HG03039 (cell line): ENCODE data around the gene WSCD2.

Experiments used
- ATAC-seq: cut with Tn5 transposase; IDR thresholded peaks from one replicate; pipeline ENCODE4 v1.9.1; 2021; ENCODE audit warnings: mild to moderate bottlenecking, moderate library complexity; ENCODE audit not compliant: unreplicated experiment

The WSCD2 gene

DNA sequence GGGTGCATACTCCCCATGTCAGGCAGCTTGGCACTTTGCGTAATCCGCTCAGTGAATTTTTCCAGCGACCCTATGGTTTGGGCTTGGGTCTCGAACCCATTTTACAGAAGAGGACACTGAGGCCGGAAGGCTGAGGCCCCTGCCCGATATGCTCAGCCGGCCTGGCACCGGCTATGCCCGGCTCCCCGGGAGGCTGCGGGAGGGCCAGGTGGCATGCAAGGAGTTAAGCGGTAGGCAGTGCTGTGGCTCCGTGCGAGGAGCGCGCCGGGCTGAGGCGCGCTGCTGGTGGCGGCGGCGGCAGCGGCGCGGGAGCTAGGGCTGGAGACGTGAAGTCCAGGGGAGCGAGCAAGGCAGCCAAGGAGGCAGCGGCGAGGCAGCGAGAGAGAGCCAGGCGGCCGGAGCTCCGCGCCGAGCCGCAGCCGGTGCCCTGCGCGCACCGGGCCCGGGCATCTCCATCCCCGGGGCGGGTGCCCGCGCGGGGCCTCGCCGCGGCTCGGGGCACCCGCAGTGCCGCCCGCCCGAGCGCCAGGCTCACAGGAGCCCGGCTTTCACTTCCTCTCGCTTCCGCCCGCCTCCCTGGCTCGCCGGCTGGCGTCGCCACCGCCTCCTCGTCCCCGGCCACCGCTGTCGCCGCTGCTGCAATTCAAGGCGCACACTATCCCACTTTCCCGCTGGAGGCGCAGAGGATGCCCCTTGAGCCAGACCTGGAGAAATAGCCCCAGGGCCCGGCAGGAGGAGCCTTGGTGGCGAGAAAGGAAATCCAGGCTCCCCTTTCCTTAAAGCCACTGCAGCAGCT lies at the start of gene WSCD2:
TSS of gene WSCD2 (plus strand) at position 272 of the 796 bp plus-strand sequence. CDS start 66,545 bp downstream, outside the sequence.
- ATAC-seq: no peak

DNA sequence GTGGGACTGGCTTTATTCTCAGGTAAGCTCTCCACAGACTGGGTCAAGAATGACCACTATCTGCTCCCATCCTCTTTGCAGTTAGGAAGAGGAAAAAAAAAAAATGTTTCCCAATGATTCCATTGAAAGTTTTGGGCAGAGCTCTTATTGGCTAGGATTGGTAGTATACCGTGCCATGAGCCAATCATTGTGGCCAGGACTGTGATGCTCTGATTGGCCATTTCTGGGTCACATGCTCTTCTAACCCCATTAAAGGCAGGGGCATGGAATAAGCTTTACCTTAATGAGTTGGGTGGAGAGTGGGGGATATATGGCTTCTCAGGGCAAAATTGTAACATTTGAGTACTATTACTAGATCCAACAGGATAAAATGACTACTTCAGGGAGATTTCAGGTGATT lies 49.4 kb upstream of the WSCD2 start:
- ATAC-seq: no peak

DNA sequence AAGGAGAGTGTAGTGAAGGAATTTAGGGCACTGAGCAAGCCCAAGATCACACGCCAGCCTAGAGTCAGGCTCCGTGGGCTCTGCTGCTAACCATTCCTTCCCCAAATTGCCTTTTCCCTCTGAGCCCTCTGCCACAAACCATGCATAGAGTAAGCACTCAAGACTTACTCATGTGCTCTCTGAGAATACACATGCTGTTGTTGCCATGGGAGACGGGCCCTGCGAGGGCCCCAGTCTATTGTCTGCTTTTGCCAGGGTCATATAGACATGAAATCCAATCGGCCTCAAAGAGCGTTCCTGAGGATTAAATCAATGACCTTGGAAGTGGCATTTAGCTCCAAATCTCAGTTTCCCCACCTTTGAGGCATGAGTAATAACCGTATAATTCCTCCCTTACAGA lies 48.7 kb upstream of the WSCD2 start:
- ATAC-seq: no peak

DNA sequence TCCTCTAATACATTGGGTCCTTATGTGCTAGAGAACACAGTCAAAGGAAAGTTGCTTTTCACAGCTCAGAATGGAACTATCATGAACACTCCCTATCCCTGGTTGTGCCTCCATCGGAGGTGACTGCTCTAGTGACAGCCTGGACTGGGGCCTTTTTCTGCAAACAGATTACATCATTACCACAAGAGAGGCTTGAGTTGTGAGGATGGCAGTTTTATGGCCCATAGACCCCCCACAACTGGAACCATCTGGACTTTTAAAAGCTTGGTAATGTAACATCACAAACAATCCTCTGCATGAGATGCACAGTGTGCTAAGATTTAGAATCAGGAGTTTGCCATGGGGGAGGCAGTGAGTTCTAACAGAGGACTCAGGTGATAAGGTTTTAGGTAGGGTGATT lies 46.6 kb upstream of the WSCD2 start:
- ATAC-seq: no peak

DNA sequence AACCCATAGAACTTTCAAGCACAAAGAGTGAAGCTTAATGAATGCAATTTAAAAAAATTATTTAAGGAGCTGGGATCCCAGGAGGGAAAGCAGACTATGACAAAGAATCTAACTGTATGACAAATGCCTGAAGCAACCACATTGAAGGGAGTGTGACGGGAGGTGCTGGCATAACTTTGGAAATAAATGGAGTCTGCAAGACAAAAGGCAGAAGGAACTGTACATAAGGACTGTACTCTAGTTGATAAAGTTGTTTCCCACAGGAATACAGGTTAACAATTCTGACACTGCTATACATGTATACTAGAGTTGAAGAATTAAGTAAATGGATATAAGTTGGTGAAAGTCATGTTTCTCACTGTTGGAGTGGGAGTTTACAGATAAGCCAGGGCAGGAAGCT lies 41.2 kb upstream of the WSCD2 start:
- ATAC-seq: no peak

DNA sequence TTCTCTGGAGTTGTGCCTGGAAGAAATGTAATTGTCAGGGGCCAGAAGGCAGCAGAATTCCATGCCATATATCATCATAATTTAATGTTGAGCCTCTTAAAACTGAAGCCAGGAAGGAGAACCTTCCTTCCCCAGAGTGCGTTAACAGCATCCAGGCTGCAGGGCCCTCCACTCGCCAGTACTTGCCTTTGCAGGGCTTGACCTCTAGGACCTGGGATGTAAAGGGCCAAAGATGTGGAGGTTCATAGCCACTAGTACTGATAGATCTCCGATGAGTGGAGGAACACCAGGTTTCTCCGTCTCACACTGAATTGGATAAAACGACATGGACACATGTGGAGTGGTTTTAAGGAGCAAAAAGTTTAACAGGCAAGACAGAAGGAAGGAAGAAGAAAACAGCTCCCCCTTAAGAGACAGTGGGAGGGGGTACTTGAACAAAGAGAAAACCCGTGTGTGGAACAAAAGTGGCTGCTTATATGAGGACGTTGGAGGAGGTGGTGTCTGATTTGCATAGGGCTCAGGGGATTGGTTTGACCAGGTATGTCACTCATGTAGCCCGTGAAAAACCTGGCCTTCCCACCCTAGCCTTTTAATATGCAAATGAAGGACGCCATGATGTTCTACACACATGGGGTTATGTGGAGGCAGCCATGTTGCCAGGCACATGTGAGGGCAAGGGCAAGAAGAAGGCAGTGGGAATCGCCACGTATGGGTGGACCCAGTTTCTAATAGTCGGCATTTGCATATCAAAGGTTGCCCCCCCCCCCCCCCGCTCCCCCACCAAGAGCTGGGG lies 38.8 kb upstream of the WSCD2 start:
- no peak for ATAC-seq

DNA sequence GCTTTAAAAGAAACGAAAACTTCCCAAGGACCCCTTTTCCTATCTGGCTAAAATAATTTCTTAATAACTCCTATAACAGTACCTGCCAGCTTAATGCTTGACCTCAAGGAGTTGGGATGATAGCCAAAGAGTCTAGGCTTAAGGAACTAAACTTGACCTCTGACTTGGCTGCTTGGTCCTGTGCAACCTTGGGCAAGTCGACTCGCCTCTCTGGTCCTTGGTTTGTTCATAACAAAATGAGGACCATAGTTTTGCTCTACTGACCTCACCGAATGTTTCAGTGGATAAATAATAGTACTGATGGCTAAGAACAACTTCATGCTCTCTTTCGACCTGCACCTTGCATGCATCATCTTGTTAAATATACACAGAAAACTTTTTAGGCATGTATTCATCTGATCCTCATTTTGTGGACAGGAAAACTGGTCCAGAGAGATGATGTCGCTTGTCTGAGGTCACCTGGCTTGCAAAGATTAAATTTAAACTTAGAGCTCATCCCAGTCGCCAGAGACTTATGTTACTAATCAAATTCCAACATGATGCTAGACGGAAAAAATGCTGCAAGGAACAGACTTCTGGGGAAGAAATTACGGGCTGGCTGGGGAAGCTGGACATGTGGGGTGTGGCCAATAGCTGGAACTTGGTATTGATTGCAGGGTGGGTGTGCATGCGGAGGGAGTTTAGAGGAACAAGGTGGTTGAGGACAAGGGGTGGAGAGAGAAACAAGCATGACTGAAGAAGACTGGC lies 38.0 kb upstream of the WSCD2 start:
- no peak for ATAC-seq

DNA sequence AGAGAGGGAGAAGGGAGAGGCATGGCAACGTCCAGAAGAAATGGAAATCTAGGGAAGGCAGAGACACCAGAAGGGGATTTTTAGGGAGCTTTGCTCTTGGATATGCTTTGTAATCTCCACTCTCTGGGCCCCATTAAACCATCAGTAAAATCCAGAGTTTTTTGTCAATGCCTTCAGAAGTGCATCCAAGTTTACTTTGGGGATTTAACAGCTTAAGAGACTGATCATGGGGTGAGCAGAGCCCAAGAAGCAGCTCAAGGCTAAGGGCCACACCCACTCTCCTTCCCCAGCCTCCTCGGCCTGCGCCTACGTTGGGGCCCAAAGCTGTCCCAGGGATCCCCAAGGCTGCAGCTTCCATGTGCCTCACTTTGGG lies 37.4 kb upstream of the WSCD2 start:
- ATAC-seq: no peak

DNA sequence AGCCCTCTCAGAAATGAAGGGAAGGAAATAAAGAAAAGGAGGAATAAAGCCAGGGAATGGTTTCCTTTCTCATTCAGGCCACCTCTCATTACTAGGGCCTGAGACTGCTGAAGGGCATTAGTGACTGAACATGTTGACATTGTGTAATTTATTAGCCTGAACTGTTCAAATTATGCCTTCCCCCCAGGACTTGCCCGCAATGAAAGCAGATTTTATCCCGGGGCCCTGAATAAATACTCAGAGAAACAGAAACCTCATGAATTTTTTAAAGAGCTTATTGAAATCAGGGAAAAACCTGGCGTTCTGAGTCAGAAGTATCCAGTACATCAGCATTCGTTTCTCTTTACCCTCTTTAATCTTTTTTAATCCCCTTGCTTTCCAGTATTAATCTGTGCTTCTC lies 35.9 kb upstream of the WSCD2 start:
- no peak for ATAC-seq

DNA sequence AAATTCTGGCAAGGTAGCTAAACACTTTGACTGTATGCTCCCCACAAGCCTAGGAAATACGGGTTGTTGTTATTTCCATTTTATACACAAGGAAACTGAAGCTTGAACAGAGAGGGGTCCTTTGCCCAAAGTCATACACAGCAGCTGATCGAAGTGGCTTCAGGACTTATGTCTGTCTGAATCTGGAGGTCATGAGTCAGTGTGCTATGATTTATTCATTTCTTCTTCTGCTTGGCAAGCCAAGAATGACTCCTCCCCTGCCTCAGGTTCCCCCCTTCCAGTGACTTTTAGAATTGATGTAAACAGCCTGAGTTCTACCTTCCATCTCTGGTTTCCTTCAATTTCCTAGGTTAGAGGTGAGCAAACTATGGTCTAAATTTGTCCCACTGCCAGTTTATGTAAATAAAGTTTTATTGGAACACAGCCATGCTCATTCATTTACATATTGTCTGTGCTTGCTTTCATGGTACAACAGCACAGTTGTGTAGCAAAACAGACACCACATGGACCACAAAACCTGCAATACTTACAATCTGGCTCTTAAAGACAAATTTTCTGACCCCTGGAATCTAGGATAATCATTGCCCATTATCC lies 34.9 kb upstream of the WSCD2 start:
- ATAC-seq: no peak

DNA sequence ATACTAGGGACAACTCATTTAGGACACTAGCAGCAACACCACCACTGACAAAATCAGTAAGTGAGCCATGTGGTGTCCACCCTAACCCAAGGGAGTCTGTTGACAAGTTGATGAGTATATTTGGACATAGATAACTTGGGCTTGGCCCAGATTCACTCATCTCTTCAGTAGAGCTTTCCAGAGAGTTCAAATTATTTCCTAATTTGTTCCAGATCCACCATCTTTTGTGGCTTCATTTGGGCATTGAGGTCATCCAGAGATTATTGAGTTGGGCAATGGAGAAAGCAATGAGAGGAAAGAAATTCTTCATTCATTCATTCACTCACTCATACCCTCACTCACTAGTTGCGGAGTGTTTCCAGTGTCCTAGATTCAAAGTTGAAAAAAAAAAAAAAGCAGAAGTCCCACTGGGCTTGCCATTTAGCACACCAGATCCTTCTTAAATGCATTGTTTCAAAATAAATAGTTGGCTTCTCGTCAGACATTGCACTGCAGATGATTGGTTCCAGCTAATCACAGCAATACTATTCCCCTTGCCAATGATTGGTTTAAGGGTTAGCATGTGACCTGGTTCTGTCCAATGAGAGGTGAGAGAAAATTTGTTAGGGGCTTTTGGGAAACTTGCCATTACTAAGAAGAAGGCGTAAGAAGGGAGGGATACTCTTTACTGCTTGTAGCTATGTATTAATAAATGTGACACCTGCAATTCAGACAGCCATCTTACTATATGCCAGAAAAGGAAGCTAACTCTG lies 31.8 kb upstream of the WSCD2 start:
- ATAC-seq: no peak

DNA sequence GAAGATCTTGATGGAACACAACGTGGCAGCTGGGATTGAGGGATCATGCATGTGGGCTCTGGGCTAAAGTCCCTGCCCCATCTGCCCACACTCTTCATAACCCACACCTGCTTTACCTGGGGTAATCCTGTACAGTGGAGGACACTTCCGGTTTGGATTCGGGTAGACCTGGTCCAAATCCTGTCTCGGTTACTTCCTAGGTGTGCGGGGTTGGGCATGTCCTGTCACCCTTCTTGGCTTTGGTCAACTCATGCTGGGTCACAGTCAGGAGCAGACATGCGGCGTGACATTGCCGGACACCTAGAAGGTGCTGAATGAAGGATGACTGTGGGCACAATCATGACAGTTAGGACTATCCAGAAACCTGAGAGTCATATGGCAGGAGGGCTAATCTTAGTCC lies 30.7 kb upstream of the WSCD2 start:
- ATAC-seq: no peak

DNA sequence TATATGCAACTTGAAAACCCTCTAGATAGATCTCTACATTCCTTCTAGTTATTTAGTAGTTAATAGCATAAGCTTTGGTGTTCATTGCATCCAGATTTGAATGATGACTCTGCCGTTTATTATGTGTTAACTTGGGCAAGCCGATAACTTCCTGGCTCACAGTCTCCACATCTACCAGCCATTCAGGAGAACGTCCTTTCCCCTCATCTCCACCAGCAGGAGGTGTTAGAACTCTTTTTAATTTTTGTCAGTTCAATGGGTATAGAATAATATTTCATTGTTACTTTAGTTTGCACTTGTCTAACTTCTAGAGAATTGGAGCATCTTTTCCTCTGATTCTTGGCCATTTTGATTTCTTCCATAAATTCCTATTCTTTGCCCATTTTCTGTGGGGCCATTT lies 30.0 kb upstream of the WSCD2 start:
- ATAC-seq: no peak

DNA sequence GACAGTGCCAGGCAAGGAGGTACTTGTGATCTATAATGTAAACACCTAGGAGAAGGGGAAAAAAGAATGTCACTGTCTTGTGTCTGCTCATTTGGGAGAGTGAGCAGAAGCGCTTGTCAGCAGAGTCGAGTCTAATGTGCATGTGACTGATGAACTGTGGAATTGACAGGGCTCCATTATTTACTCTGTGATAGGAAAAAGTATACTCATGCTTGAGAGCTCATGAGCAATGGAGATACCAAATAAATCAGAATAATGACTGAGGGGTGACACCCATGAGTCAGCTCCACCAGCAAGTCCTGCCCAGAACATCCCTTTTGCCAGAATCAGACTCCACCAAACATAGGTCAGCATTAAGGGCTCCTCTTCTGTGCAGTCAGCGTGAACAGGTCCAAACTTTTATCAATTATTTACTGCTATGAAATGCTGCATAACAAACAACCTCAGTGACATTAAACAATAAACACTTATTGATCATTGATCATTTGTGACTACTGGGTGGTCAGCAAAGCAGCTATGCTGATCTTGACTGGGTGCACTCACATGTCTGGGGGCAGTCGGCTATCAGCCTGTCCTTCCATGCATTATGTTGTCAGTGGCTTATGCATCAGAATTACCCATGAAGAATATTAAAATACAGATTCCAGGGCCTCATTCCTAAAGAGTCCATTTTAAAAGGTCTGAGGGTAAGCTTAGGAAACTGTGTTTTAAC lies 29.2 kb upstream of the WSCD2 start:
- no peak for ATAC-seq

DNA sequence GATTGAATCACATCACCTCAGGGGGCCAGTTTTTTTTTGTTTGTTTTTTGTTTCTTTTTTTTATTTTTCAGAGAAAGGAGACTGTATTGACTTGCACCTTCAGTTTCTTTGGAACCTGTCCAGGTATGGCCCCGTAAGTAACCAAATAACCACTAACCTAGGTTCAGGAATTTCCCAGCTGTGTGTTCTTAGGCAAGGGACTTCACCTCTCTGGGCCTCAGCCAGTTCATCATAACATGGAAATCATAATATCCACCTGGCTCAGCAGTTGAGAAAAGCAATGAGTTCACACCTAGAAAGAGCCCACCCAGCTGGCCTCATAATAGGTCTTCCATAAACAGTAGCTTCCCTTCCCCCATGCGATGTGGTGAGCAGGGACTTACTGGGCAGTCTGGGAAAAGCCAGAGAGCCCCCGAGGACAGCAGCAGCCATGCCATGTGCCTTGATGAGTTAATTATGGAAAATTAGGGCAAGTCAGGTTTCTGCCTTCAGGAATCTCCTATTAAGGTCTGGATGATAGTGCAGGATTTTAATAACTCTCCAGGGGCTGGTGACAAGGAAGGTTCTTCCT lies 27.4 kb upstream of the WSCD2 start:
- no peak for ATAC-seq

DNA sequence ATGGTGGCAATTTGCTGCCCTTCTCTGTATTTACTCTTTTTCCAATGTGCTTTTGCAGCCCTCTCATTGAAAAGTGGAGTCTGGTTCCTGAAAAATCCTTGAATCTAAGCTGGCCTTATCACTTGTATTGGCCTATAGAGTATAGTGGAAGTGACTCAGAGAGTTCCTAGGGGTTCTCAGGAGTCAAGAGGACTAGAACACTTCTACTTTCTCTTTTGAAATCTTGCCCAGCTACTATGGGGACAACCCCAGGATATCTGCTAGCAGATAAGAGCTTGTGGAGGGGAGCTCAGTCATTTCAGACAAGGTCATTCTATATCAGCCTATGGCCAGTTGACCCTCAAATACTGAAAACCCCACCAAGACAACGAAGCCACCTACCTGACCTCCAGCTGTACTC lies 26.7 kb upstream of the WSCD2 start:
- ATAC-seq: no peak

DNA sequence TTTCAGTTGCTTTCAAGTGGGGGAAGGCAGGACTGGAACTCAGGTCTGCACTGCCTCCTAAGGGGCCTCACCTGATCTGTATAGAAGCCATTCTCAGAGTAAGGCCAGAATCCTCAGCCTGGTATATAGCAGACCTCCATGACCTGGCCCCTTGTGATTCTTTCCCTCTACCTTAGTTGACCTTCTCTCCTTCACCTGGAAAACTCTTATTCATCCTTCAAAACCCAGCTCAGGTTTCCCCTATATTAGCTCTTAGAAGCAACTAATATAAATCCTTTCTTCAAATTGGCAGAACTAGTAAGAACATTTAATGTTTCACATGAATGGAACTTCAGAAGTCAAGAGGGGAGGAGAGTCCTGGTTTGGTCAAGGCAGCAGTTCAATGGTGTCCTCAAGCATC lies 26.0 kb upstream of the WSCD2 start:
- no peak for ATAC-seq

DNA sequence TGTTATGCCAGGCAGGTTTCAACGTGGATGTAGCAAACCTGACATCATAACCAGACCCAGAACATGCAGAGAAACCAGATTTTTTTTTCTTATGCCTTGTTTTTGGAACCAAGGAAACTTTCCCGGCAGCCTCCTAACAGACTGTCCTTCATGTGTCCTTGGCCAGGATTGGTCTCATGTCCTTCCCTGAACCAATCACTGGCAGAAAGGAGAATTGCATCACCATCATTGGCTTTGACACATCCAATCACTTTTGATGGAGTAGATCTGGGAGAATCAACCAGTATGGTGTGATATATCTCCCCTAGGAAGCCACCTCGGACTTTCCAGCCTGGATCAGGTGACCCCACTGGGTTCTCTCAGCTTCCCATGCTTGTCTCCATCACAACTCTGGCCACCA lies 25.6 kb upstream of the WSCD2 start:
- ATAC-seq: no peak

DNA sequence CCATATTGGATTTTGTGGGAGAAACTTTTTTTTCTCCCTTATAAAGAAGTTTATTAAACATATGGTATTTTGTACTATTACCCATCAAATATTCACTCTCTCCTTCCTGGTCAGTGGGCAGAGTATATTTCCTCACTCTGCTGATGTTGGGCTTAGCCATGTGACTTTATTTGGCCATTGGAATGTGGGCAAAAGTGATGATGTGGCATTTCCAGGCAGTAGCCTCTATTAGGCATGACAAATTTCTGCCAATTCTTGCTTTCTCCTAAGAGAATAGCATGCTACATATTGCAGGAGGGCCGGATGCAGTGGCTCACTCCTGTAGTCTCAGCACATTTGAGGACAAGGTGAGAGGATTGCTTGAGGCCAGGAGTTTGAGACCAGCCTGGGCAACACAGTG lies 24.4 kb upstream of the WSCD2 start:
- no peak for ATAC-seq

DNA sequence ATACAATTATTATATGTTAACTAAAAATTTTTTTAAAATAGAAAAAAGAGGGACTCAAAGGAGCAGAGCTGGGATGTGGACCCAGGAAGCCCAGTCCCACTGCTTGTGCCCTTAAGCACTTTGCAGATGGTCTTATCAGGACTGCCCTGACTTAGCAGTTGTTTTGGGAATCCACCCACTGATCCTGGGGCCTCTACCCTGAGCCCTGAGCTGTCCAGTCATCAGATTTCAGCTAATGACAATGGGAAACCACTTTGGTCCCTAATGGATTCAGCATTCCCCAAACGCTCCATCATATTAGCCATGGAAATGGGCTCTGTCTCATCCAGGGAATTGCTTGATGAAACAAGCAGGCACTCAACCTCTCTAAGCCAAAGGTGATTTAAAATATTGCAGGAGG lies 22.5 kb upstream of the WSCD2 start:
- ATAC-seq: no peak
